ENCODE data around the gene CDH22.

CDH22 gene

DNA sequence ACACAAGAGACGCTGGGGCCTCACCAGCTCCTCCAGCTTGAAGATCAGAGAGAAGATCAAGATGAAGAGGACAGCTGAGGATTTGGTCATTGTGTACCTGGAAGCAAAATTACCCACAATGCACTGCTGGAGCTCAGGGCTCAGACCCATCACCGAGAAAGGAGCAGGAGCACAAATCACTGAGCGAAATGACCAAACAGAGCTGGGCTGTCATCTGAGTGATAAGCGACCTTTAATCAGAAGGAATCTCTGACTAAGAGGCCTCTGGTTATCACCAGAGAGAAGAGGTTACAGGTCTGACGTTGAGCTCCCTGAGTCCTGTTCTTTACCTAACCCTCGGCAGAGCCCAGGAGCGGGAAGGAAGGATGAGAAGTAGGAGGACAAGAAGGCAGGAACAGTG, 47.5 kb upstream of the CDH22 start:
- H2BK120ac ChIP-seq (ENCODE audit: low read depth, low read length): no peak overlapping the region
- H3K79me1 ChIP-seq (ENCODE audit: low read depth, low read length): peaks cover 9% of the 10 kb centered on the region
- H2BK15ac ChIP-seq (ENCODE audit: low read length): no peak overlapping the region
- H2AK5ac ChIP-seq (ENCODE audit: low read depth, low read length): no peak overlapping the region
- H2BK12ac ChIP-seq (ENCODE audit: low read length): no peak overlapping the region
- DNase-seq (ENCODE audit: low spot score): no peak
- H4K8ac ChIP-seq (ENCODE audit: low read depth, low read length): no peak overlapping the region
- H2AFZ ChIP-seq (ENCODE audit: low read length): no peak overlapping the region
- peaks cover 7 to 10% of the 10 kb centered on the region in 2 donors for H3K4me1 ChIP-seq (ENCODE audit: control insufficient read depth in 2 of 2, insufficient read depth in 1 of 2, low read depth in 1 of 2, low read length in 2 of 2)
- no peak overlapping the region for H3K14ac ChIP-seq (ENCODE audit: low read length)
- H3K4me2 ChIP-seq (ENCODE audit: insufficient read depth, low read length, poor library complexity, severe bottlenecking): no peak overlapping the region
- no peaks in the 10 kb centered on the region for H3K27me3 ChIP-seq (ENCODE audit: control insufficient read depth in 3 of 3, insufficient read depth in 3 of 3, low read depth in 1 of 3, low read length in 3 of 3)
- H2BK5ac ChIP-seq (ENCODE audit: low read length): no peak overlapping the region
- no peak overlapping the region for H4K91ac ChIP-seq (ENCODE audit: low read depth, low read length, poor library complexity)
- H3K4me3 ChIP-seq (ENCODE audit: low read length in 2 of 2): no peak overlapping the region
- peaks cover 20 to 61% of the 10 kb centered on the region in 2 donors for H3K36me3 ChIP-seq (replicated peaks in 1 of 2; ENCODE audit: control insufficient read depth in 2 of 2, insufficient read depth in 2 of 2, low read length in 2 of 2)
- no peak overlapping the region for H3K27ac ChIP-seq (replicated peaks; ENCODE audit: low read length)
- no peaks in the 10 kb centered on the region for H3K9me3 ChIP-seq (replicated peaks in 1 of 2; ENCODE audit: control insufficient read depth in 2 of 2, insufficient read depth in 1 of 2, low read depth in 1 of 2, low read length in 2 of 2)
- no peak overlapping the region for H3K18ac ChIP-seq (ENCODE audit: low read length)
- no CpG with 5 or more reads among the region's 7 CpGs for WGBS, 2 donors (ENCODE audit: extremely low coverage in 2 of 2, insufficient read length in 2 of 2, insufficient replicate concordance in 1 of 2)
- H3K4ac ChIP-seq (ENCODE audit: low read length): no peak overlapping the region
- no peak overlapping the region for H3K23ac ChIP-seq (ENCODE audit: low read depth, low read length, poor library complexity)
- no peak overlapping the region for H3K9ac ChIP-seq (ENCODE audit: low read depth, low read length, poor library complexity)

DNA sequence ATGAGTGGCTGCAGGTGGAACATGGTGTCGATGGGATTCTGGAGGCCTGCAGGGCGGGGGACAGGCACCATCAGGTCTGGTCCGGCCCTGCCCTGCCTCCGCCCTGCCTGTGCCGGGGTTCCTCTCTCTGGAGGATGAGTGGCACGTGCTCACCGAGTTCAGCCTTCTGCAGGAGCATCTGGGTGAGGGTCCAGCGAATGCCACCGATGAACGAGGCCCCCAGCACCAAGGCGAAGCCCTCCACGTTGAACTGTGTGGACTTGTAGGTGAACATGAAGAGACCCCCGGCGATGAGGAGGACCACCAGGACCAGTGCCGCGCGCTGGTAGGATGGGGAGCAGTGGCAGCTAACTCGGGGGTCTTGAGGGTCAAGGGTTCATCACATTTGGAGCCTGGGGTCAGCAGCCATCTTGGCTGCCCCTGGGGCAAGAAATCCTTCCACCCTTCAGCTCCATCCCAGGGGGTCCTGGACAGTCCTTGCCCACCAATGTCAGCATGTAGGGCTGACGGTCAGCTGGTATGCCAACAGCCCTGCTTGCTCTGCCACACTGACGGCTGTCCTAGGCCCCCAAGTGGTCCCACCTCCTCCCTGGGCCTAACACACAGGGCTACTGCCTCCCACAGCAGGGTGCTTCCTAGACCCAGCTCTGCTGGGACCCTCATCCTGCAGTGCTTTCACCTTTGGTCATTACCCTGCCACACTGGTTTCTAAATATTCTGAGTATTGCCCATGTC, 46.8 kb upstream of the CDH22 start:
- Histone ChIP-seq H3K14ac (ENCODE audit: low read length) (no peak overlapping the region), H3K79me1 (ENCODE audit: low read depth, low read length) (peaks cover 9% of the 10 kb centered on the region), H2BK5ac (ENCODE audit: low read length) (no peak overlapping the region), H3K27ac (replicated peaks; ENCODE audit: low read length) (no peak overlapping the region), H3K18ac (ENCODE audit: low read length) (no peak overlapping the region), H3K9me3 (replicated peaks in 1 of 2; ENCODE audit: control insufficient read depth in 2 of 2, insufficient read depth in 1 of 2, low read depth in 1 of 2, low read length in 2 of 2) (no peaks in the 10 kb centered on the region), H2AK5ac (ENCODE audit: low read depth, low read length) (no peak overlapping the region), H3K23ac (ENCODE audit: low read depth, low read length, poor library complexity) (peak overlapping the region; percentile 38), H3K4me2 (ENCODE audit: insufficient read depth, low read length, poor library complexity, severe bottlenecking) (no peak overlapping the region), H2BK120ac (ENCODE audit: low read depth, low read length) (no peak overlapping the region), H3K36me3 (replicated peaks in 1 of 2; ENCODE audit: control insufficient read depth in 2 of 2, insufficient read depth in 2 of 2, low read length in 2 of 2) (peaks cover 20 to 61% of the 10 kb centered on the region in 2 donors), H2AFZ (ENCODE audit: low read length) (no peak overlapping the region), H3K4me1 (ENCODE audit: control insufficient read depth in 2 of 2, insufficient read depth in 1 of 2, low read depth in 1 of 2, low read length in 2 of 2) (peaks cover 14 to 17% of the 10 kb centered on the region in 2 donors), H3K27me3 (ENCODE audit: control insufficient read depth in 3 of 3, insufficient read depth in 3 of 3, low read depth in 1 of 3, low read length in 3 of 3) (no peaks in the 10 kb centered on the region), H4K8ac (ENCODE audit: low read depth, low read length) (no peak overlapping the region), H4K91ac (ENCODE audit: low read depth, low read length, poor library complexity) (no peak overlapping the region), H3K4ac (ENCODE audit: low read length) (no peak overlapping the region), H3K4me3 (ENCODE audit: low read length in 2 of 2) (no peak overlapping the region), H2BK15ac (ENCODE audit: low read length) (no peak overlapping the region), H3K9ac (ENCODE audit: low read depth, low read length, poor library complexity) (no peak overlapping the region), H2BK12ac (ENCODE audit: low read length) (no peak overlapping the region)
- no peak for DNase-seq (ENCODE audit: low spot score)
- no CpG with 5 or more reads among the region's 20 CpGs for WGBS, 2 donors (ENCODE audit: extremely low coverage in 2 of 2, insufficient read length in 2 of 2, insufficient replicate concordance in 1 of 2)

DNA sequence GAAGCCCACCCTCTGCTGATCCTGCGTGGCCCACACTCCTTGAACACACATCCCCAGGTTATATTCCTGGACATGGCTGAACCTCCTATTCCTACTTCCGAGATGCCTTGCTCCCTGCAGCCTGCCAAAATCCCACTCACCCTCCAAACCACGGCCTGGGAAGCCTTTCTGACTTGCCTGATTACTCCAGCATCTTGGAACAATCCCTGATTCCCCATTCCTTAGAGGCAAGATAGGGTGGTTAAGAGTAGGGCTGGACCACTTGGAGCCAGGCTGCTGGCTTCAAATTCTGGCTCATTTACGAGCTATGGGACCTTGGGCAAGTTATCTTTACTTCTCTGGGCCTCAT, 45.9 kb upstream of the CDH22 start:
- H3K9me3 ChIP-seq (replicated peaks in 1 of 2; ENCODE audit: control insufficient read depth in 2 of 2, insufficient read depth in 1 of 2, low read depth in 1 of 2, low read length in 2 of 2): no peaks in the 10 kb centered on the region
- H3K4me1 ChIP-seq (ENCODE audit: control insufficient read depth in 2 of 2, insufficient read depth in 1 of 2, low read depth in 1 of 2, low read length in 2 of 2): peaks cover 22 to 26% of the 10 kb centered on the region in 2 donors
- peaks cover 17 to 57% of the 10 kb centered on the region in 2 donors for H3K36me3 ChIP-seq (replicated peaks in 1 of 2; ENCODE audit: control insufficient read depth in 2 of 2, insufficient read depth in 2 of 2, low read length in 2 of 2)
- peaks cover 9% of the 10 kb centered on the region for H3K79me1 ChIP-seq (ENCODE audit: low read depth, low read length)
- H3K4me3 ChIP-seq (ENCODE audit: low read length in 2 of 2): no peak overlapping the region
- H4K91ac ChIP-seq (ENCODE audit: low read depth, low read length, poor library complexity): no peak overlapping the region
- H4K8ac ChIP-seq (ENCODE audit: low read depth, low read length): no peak overlapping the region
- no peak overlapping the region for H2AK5ac ChIP-seq (ENCODE audit: low read depth, low read length)
- H3K4me2 ChIP-seq (ENCODE audit: insufficient read depth, low read length, poor library complexity, severe bottlenecking): no peak overlapping the region
- H3K4ac ChIP-seq (ENCODE audit: low read length): no peak overlapping the region
- no peak overlapping the region for H2BK15ac ChIP-seq (ENCODE audit: low read length)
- no peak overlapping the region for H2AFZ ChIP-seq (ENCODE audit: low read length)
- no peaks in the 10 kb centered on the region for H3K27me3 ChIP-seq (ENCODE audit: control insufficient read depth in 3 of 3, insufficient read depth in 3 of 3, low read depth in 1 of 3, low read length in 3 of 3)
- no peak overlapping the region for H3K14ac ChIP-seq (ENCODE audit: low read length)
- no peak overlapping the region for H3K9ac ChIP-seq (ENCODE audit: low read depth, low read length, poor library complexity)
- H2BK120ac ChIP-seq (ENCODE audit: low read depth, low read length): no peak overlapping the region
- H2BK5ac ChIP-seq (ENCODE audit: low read length): no peak overlapping the region
- WGBS, 2 donors (ENCODE audit: extremely low coverage in 2 of 2, insufficient read length in 2 of 2, insufficient replicate concordance in 1 of 2): no CpG with 5 or more reads among the region's 4 CpGs
- DNase-seq (ENCODE audit: low spot score): no peak
- no peak overlapping the region for H2BK12ac ChIP-seq (ENCODE audit: low read length)
- H3K27ac ChIP-seq (replicated peaks; ENCODE audit: low read length): no peak overlapping the region
- no peak overlapping the region for H3K18ac ChIP-seq (ENCODE audit: low read length)
- H3K23ac ChIP-seq (ENCODE audit: low read depth, low read length, poor library complexity): no peak overlapping the region

DNA sequence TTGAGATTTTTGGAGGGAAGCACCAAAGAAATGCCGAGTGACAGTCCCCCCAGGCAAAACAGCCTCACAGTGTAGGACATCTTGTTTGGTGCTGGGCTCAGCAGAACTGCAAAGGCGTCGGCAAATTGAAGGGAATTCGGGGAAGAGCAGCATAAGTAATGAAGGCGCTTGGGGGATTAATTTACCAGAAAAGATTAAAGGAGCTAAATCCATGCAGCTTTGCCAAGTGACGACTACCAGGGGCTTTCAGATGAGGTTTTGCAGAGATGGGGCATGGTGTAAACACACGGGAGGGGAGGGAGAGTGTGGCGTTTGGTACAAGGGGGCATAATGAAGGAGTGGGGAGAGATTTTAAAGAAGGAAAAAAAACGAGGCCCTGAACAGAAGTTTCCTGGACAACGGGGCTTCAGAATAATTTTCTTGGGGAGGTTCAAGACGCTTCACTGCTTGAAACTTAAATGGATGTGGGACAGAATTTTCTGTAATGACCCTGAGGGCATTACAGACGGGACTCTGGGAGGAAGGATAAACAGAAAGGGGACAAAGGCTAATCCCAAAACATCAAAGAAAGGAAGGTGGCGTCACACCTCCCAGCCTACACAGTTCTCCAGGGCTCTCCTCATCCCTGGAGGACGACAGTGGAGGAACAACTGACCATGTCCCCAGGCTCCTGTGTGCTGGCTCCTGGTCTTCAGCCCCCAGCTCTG, 45.4 kb upstream of the CDH22 start:
- no CpG with 5 or more reads among the region's 14 CpGs for WGBS, 2 donors (ENCODE audit: extremely low coverage in 2 of 2, insufficient read length in 2 of 2, insufficient replicate concordance in 1 of 2)
- Histone ChIP-seq H3K9ac (ENCODE audit: low read depth, low read length, poor library complexity) (no peak overlapping the region), H2BK15ac (ENCODE audit: low read length) (no peak overlapping the region), H3K36me3 (replicated peaks in 1 of 2; ENCODE audit: control insufficient read depth in 2 of 2, insufficient read depth in 2 of 2, low read length in 2 of 2) (peaks cover 16 to 52% of the 10 kb centered on the region in 2 donors), H2AFZ (ENCODE audit: low read length) (no peak overlapping the region), H4K91ac (ENCODE audit: low read depth, low read length, poor library complexity) (no peak overlapping the region), H2BK12ac (ENCODE audit: low read length) (no peak overlapping the region), H3K14ac (ENCODE audit: low read length) (no peak overlapping the region), H3K27ac (replicated peaks; ENCODE audit: low read length) (no peak overlapping the region), H3K9me3 (replicated peaks in 1 of 2; ENCODE audit: control insufficient read depth in 2 of 2, insufficient read depth in 1 of 2, low read depth in 1 of 2, low read length in 2 of 2) (no peaks in the 10 kb centered on the region), H3K4me3 (ENCODE audit: low read length in 2 of 2) (no peak overlapping the region), H3K18ac (ENCODE audit: low read length) (no peak overlapping the region), H4K8ac (ENCODE audit: low read depth, low read length) (no peak overlapping the region), H3K4ac (ENCODE audit: low read length) (no peak overlapping the region), H2AK5ac (ENCODE audit: low read depth, low read length) (no peak overlapping the region), H3K79me1 (ENCODE audit: low read depth, low read length) (peaks cover 9% of the 10 kb centered on the region), H3K27me3 (ENCODE audit: control insufficient read depth in 3 of 3, insufficient read depth in 3 of 3, low read depth in 1 of 3, low read length in 3 of 3) (no peaks in the 10 kb centered on the region), H3K4me1 (ENCODE audit: control insufficient read depth in 2 of 2, insufficient read depth in 1 of 2, low read depth in 1 of 2, low read length in 2 of 2) (peaks cover 24 to 31% of the 10 kb centered on the region in 2 donors), H2BK120ac (ENCODE audit: low read depth, low read length) (no peak overlapping the region), H3K23ac (ENCODE audit: low read depth, low read length, poor library complexity) (no peak overlapping the region), H3K4me2 (ENCODE audit: insufficient read depth, low read length, poor library complexity, severe bottlenecking) (no peak overlapping the region), H2BK5ac (ENCODE audit: low read length) (no peak overlapping the region)
- no peak for DNase-seq (ENCODE audit: low spot score)

Measured in neuronal stem cell (in vitro differentiated cells).